HG02938 (cell line): Measurements from ENCODE around the gene MRPL9.

Experiments
- ATAC-seq: cut with Tn5 transposase; IDR thresholded peaks from one replicate; pipeline ENCODE4 v1.9.1; 2021; ENCODE audit warnings: mild to moderate bottlenecking, moderate library complexity; ENCODE audit not compliant: unreplicated experiment

MRPL9 gene

DNA sequence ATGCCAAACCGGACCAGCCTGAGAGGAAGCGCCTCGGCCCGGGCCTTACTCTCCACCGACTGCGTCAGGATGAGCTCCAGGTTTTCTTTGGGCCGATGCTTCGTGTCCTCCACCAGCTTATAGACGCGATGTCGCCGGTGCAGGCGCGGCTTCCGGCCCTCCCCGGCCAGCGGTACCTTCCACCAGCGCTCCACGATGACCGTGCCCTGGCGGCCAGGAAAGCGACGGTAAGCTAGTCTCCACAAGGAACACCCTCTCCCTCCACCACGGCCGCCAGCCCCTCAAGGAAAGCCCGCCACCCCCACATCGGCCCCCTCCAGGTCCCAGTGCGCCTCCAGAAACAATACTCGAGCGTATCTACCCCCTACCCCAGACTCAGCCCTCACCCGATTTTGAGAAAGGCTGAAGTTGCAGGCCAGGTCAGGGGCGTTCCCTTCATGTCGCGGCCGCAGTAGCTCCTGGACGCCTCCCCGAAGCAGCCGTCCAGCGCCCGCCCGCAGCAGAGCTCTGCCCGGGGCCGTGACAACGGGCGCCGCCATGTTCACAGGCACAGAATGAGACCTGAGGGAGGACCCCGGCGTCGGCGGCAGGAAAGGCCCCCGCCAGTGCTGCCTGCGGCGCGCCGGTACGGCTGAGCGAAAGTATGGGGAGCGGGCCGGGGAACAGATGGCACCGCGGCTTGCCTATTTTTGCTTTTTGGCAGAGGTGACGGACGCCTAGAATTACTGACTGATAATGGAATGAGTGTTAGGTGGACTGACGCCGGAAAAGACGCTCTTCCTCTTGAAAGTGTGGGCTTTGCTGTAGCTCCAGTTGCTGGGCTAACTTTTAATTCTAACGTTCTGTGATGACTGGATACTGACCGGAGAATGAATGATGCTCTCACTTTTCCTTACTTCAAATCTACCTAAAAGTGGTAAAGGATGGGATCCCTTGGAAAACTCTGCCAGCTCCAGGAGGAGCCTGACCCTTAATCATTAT, at the start of gene MRPL9:
MRPL9 (minus strand) TSS at position 556 of the 981 bp plus-strand sequence; CDS start at position 539, 17 bp downstream.
- peak; percentile 76 for ATAC-seq

DNA sequence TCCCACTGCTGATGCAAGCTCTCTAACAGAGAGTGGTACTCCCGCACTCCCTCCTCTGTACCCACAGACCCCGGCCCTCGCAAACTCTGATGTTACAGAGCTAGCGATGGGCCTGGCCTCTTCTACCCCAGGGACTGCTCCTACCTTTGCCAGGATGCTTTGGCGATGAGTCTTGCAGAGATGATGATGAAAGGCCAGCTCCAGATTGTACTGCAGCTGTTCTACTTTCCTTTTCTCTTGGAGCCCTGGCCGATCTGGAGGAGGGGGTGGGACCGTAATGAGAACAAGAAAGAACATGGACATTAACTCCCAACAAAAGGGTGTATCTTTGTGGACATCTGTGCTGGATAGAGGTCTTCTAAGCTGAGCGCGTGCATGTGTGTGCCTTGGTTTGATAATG, 47.9 kb upstream of the MRPL9 start:
- ATAC-seq, result no peak

DNA sequence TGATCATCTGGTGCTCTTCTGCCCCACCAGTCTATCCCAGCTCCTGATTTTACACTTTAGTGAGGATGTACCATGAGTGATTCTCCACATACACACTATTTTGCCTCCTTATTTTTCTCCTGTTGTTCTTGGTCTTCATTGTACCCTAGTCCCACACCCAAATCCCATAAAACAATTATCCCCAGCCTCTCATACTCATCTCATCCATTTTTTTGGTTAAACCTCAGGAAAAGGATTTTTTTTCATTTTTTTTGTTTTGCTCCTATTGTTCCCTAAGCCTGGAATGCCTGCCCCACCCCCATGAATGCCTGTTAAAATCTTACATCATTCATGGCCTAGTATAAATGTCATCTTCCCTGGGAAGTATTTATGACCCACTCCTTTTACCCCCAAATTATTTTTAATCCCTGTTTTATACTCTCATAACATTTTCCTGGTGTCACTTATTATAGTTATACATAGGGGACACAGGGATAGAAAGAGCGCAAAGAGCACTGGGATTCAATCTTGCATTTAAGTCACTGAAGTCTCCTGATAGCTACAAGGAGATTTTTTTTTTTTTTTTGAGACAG, 46.8 kb upstream of the MRPL9 start:
- ATAC-seq, result no peak

DNA sequence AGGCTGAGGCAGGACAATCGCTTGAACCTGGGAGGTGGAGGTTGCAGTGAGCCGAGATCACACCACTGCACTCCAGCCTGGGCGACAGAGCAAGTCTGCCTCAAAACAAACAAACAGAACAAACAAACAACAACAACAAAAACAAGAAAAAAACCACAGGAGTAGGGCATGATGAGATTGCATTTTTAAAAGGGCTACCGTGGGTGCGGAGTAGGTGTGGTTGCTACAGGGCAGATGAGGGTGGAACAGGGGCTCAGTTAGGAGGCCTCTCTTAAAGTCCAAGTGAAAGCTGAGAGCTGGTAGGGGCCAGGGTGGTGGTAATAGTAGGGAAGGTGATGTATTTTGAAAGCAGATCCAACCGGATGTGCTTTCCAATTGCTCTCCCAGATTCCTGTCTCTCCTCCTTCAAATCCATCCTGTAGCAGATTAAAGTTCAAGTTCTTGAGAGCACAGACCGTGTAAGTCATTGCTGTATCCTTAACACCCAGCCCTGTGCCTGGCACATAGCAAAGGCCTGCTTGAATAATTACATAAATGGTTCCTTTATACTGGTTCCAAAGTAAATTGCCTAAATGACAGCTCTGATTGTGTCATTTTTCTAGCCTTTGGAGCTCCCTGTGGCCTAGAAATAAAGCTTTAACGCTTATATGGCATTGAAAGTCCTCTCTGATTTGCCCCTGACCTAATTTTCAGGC, 46.1 kb upstream of the MRPL9 start:
- no peak for ATAC-seq

DNA sequence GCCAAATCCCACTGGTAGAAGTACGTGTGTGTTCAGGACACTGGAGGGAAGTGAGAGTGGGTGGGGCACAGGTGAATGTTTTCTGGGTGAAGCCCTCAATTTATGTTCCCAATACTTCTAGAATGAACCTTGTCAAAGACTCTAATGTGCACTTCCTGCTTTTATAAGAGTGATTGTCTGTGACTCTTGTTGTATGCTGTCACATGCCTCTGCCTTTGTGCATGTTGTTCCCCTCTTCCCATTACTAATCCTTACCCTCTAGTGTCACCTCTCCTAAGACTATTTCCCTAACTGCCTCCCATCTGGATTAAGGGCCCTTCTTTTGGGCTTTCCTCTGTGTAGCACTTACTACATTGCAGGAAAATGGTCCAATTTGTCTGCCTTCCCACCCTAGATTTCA, 44.5 kb upstream of the MRPL9 start:
- no peak for ATAC-seq

DNA sequence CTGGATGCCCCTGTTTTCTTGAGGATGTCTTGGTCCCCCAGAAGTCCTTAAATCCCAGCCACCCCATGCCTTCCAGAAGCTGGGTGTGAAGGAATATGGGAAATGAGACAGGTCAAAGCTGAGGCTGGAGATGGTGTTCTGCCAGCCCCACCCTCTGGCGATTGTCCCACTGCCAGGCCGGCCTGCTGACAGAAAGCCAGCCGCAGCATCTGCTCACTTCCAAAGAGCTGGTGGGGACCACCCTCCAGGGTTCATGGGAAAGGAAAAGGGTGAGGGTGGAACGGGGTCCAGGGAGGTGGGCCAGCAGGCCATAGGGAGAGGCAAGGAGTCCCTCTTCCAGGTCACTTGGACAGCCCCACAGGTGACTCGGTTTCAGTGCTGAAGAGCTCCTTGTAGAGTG, 43.8 kb upstream of the MRPL9 start:
- no peak for ATAC-seq

DNA sequence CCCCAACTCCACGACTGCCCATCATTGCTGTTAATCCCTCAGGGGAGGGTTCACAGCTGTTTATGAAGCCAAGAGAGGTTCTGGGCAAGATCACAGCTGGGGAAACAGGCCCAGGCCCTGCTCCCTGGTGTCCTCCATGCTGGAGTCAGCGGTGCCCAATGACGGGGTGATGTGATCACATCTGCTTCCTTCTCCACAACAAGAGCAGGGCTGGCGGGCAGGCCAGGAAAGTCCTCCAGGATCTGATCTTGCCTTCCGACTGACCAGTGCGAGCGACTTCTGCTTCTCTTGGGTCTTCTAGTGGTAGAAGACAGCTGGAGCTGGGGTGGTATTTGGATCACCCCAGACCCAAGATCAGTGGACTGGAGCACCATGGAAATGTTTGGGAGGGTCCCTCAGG, 42.9 kb upstream of the MRPL9 start:
- ATAC-seq, result no peak

DNA sequence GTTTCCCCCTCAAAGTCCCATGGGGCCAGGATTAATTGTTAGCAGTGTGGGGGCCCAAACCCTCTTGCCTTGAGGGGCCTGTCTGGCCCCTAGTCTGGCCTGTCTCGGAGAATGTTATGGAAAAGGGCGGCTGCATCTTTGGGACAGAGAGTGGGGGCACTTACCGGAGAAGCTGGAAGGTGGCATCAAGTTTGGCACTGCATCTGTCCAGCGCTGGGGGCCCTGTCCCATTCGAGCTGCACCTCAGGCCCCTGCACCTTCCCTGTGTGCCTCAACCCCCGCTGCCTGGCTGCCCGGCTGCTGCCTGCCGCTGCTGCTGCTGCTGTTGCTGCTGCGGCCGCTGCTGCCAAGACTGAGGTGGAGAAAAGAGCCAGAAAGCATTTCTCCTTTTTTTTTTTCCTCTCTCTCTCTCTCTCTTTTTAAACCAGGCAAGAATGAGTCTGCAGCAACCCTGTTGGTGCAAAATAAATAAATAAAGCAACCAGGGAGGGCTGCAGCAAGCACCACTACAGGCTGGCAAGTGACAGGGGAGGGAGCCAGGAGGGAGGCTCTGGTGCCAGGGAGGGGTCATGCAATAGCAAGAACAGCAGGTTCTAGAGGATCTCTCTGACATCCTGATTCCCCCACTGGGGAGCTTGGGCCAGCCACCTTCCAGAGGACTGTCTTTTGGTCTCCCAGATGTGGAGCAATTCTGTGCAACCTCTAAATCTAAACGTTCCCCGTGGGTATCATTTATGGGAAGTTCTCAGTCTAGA, 41.9 kb upstream of the MRPL9 start, which contains the start of gene LINGO4:
LINGO4 (minus strand) TSS at position 354 of the 755 bp plus-strand sequence. CDS start 2,715 bp downstream, outside the sequence.
- no peak for ATAC-seq

DNA sequence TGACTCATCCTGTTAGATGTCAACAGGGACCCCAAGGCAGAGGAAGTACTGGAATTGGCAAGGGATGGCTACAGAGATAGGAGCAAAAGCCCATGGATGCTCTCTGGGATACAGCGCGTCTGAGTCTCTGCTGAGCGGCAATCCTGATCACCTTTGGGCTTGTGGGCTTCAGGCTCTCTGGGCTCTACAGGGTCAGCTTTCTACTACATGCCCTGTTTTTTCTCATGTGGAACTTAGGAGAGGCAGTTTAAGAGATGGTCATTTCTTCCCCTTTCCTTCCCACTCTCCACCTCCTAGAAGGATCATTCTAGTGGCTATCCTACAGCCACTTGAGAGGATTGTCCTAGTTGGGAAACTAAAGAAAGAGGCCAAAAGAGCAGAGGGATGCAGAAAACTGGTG, 40.6 kb upstream of the MRPL9 start:
- ATAC-seq, result no peak

DNA sequence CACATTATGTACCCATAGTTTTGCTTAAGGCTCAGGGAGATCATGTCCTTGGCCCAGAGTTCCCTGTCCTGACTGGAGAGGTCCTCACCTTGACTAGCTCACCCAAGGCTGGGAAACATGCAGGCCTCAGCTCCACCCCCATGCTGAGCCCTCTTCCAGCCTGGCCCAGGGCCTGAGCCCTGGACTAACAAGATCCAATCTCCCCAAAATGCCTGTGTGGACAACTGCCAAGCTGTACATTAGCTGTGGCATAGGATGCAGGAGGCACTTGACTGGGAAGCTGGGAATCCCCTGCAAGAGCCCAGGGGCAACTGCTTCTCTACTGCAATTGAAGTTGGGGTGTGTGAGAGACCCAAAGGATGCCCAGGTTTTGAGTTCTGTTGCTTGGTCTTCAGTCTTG, 39.9 kb upstream of the MRPL9 start:
- no peak for ATAC-seq

DNA sequence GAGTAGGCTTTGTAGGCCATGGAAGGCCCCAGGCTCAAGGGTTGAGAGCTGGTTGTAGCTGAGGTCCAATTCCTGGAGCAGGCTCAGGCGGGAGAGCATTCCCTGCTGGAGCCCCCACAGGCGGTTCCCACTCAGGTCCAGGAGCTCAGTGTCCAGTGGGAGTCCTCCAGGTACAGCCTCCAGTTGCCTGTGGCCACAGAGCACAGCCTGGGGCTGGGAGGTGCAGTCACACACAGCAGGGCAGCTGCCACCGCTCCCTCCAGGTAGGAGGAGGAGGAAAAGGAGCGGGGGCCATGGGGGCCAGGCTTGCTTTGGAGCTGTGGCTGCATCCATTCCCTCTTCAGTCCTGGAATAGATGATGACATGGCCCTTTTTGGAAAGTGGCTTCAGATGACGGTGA, 39.1 kb upstream of the MRPL9 start:
- ATAC-seq, result no peak

DNA sequence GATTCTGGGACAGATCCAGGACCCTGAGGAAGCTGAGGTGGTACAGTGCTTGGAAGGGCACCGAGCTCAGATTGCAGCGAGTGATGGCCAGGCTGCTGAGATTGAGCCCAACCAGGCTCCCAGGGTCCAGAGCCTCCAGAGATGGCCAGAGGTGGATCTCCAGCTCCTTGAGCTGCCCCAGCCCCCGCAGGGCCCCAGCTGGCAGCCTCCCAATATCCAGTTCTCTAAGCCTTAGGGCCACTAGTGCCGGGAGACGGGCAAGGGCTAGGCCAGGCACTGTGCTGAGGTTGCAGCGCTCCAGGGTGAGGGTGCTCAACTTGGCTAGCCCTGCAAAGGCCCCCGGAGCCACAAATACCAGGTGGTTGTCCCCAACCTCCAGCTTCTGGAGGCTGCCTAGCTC, 38.5 kb upstream of the MRPL9 start:
- no peak for ATAC-seq

DNA sequence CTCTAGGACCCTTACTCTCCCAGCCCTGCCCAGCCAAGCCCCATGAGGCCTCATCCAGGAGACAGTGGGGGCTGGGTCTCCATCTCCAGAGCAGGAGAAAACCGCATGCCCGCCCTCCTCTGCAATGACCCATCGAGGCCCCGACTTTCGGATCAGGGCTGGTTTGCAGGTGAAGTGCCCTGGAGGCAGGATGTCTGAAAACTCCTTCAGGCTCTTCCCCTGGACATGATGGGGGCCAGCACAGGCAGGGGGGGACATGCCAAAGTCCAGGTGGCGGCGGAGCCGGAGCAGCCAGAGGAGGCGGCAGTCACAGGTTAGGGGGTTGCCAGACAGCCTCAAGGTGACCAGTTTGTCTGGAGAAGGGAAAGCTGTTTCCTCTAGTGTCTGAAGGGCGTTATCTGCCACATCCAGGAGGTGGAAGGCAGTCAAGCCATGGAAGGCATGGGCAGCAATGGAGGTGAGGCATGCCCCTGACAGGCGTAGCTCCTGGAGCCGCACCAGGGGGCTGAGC, 38.1 kb upstream of the MRPL9 start:
- ATAC-seq, result no peak

DNA sequence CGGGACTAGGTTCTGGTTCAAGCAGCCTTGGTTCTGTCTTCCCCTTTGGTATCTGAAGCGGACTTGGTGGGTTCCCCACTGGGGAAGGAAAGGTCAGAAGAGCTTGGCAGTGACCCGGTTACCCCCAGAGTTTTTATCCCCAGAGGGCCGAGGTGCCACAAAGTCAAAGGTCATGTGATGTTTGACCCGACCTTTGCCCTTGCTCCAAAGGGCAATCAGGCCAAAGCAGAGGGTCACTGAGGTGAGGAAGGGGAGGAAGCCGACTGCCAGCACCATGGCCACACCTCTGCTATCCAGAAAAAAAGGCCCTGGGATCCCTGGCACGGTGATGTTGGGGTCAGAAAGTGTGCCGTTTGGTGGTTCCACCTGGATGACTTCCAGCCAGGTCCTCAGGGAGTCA, 37.5 kb upstream of the MRPL9 start:
- ATAC-seq, result no peak

DNA sequence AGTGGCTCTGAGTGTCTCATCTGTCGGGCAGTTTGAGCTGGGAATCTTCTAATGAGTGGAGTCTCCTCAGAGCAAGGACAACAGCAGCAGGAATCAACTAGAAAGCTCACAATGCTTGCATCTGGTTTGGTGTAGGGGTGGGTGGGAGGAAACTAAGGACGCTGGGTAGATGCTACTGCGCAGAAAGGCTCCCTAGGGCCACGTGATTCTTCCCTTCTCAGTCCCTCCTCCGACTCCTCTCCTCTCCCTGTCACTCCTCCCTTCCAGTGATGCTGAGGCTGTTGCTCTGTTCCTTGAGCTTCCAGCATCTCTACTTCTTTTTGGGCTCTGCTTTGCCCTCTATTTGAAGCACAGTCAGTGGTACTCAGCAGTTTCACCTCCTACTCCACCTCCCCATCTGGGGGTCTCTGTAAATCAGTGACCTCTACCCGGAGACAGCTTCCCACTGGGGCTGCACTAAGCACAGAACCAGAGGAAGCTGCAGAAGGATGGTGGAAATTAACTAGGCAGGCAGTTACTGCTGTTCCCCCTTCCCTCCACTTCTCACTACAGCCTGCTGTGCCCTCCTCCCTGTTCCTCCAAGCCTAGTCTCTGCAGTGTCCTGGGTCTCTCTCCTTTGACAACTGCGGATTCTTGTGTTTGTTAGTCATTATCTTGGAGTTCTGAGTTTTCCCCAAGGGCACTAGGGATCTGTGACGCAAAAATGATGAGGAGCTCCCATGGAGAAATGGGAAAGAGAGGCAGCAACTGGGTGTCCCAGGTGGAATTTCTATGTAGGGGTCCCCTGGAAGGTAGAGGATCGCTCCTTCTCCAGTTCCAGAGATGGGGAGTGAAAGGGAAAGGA, 36.1 kb upstream of the MRPL9 start:
- no peak for ATAC-seq

DNA sequence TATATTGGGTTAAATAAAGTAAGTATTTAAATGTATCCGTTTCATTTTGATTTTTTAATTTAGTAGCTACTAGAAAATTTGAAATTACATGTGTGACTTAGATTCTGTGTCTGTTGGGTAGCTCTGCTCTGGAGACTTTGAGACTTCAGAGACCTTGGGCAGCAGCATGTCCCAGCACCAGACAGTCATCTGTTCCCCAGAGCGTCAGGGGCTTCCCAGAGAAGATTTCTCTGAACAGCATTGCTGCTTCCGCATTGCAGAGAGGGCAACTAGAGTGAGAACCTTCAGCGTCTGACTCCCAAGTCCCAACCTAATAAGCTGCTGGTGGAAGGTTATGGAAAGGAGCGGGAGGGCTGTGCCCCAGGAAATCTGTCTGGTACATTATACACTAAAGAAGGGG, 35.3 kb upstream of the MRPL9 start:
- ATAC-seq, result no peak

DNA sequence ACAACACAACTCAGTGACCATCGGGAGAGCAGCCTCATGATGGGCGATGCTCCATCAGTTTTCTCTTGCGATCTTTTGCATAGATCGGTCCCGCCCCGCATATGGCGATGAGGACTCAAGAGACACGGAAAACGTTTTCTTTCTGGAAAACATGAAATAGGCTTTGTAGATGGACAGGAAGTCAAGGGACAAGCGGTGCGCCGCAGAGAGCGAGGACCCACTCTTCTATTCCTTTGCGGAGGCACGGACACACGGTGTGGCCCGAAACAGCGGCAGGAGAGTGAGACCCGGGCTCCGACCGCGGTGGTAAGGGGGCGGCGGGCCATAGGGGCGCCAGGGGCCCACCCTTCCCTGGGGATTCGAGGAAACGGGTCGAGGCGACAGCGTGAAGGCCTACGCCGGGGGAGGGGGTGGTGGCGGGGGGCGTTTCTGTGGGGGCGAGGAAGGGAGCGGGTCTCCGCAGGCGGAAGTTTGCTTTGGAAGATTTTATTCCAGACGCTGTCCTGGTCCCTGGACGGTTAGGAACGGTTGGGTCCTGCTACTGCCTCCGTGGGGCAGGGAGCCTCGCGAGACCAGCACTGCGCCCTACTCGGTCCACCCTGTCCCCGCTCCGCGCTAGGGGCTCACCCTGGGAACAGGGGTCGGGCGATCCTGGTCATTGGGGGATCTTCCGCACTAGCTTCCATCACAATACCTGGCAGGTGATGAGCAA, 27.8 kb upstream of the MRPL9 start:
- ATAC-seq, result peak; percentile 1

DNA sequence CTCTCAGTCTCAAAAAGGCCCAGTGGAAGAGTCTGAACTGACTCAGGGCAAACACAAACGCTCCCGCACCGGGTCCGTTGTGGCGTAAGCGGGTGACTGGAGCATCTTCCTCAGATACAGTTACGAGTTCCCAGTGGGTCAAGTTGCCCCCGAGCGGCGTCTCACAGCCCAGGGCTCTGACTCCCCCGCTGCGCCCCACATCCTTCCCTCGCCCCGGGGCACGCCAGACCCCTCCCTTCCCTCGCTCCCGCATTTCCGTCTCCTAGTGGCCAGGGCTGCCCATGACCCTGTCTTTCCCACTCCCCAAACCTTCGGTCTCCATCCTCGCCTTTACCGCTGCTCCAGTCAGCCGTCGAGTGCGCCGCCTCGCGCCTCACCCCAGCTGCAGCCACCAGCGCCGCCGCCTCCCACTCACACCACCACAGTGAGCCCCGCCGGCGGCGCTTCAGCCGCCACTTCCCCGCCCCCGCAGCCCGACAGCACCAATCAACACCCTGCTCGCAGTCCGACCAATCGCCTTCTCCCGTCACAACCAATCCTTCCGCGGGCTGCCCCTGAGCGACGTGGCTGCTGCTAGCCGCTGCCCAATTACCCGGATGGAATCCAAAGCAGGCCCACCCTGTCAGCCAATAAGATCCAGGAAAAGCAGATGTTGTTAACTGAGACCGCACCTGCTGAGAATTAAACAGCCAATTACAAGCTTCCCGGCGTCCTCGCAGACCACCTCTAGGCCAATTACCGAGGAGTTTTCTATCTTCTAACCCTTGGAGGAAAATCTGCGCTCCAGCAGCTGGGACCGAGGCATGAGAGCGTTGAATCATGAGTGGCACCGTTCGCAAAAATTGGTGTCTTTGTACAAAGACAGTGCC, 27.0 kb upstream of the MRPL9 start, which contains the start of gene TDRKH:
TDRKH (minus strand) TSS at position 430 of the 869 bp plus-strand sequence. CDS start 7,478 bp downstream, outside the sequence.
- peak; percentile 95 for ATAC-seq
